ENCODE measurements around the gene MACIR. TPM values are rescaled to one million over a fixed set of nuclear protein-coding genes. Genes with fewer than 3 reads are reported as not detected.

MACIR gene
- total RNA-seq, 1 experiment from 2014 or later: 19.1 TPM

GRCh38 chr5:103228588-103228987, 30.0 kb upstream of the MACIR start:
- H3K4me3 ChIP-seq: no peak overlapping the region
- H3K27ac ChIP-seq: no peak overlapping the region
- no peaks in the 10 kb centered on the region for H3K4me1 ChIP-seq
- no peaks in the 10 kb centered on the region for H3K36me3 ChIP-seq
- H3K27me3 ChIP-seq: no peaks in the 10 kb centered on the region
- DNase-seq: no peak
- H3K9me3 ChIP-seq (replicated peaks): no peaks in the 10 kb centered on the region

- no peaks in the 10 kb centered on the region for H3K27me3 ChIP-seq
- H3K9me3 ChIP-seq (replicated peaks): no peaks in the 10 kb centered on the region
- 0 out of 2 replicates have a peak, but pooled peaks cover 4% of the 10 kb centered on the region for H3K4me1 ChIP-seq
- no peak overlapping the region for H3K27ac ChIP-seq
- H3K4me3 ChIP-seq: no peak overlapping the region
- DNase-seq: peak; percentile 37 to 63
- H3K36me3 ChIP-seq: no peaks in the 10 kb centered on the region
These were observed 26.1 kb upstream of the MACIR start for GRCh38 chr5:103232393-103232999.

- Histone ChIP-seq H3K4me1 (0 out of 2 replicates have a peak, but pooled peaks cover 4% of the 10 kb centered on the region), H3K9me3 (replicated peaks) (no peaks in the 10 kb centered on the region), H3K4me3 (no peak overlapping the region), H3K27me3 (no peaks in the 10 kb centered on the region), H3K36me3 (no peaks in the 10 kb centered on the region), H3K27ac (no peak overlapping the region)
- DNase-seq: peak in 1 of 2 experiments; percentile 42
These were observed 24.2 kb upstream of the MACIR start for GRCh38 chr5:103234239-103234975.

GRCh38 chr5:103235891-103236290, 22.7 kb upstream of the MACIR start:
- H3K27me3 ChIP-seq: no peaks in the 10 kb centered on the region
- H3K4me1 ChIP-seq: 0 out of 2 replicates have a peak, but pooled peaks cover 4% of the 10 kb centered on the region
- no peak for DNase-seq
- no peak overlapping the region for H3K4me3 ChIP-seq
- H3K36me3 ChIP-seq: no peaks in the 10 kb centered on the region
- H3K9me3 ChIP-seq (replicated peaks): no peaks in the 10 kb centered on the region
- no peak overlapping the region for H3K27ac ChIP-seq

- H3K27ac ChIP-seq: no peak overlapping the region
- H3K4me3 ChIP-seq: no peak overlapping the region
- no peaks in the 10 kb centered on the region for H3K27me3 ChIP-seq
- DNase-seq: no peak
- H3K36me3 ChIP-seq: no peaks in the 10 kb centered on the region
- no peaks in the 10 kb centered on the region for H3K9me3 ChIP-seq (replicated peaks)
- H3K4me1 ChIP-seq: 0 out of 2 replicates have a peak, but pooled peaks cover 4% of the 10 kb centered on the region
These were observed 20.8 kb upstream of the MACIR start for GRCh38 chr5:103237778-103238177.

- Histone ChIP-seq H3K27ac (no peak overlapping the region), H3K9me3 (replicated peaks) (no peaks in the 10 kb centered on the region), H3K4me3 (no peak overlapping the region), H3K4me1 (no peaks in the 10 kb centered on the region), H3K27me3 (no peaks in the 10 kb centered on the region), H3K36me3 (no peaks in the 10 kb centered on the region)
- no peak for DNase-seq
These were observed 14.9 kb upstream of the MACIR start for GRCh38 chr5:103243665-103244064.

- Histone ChIP-seq H3K27ac (no peak overlapping the region), H3K4me1 (no peaks in the 10 kb centered on the region), H3K36me3 (no peaks in the 10 kb centered on the region), H3K9me3 (replicated peaks) (no peaks in the 10 kb centered on the region; the same call in 1 of the 2 replicates), H3K4me3 (no peak overlapping the region), H3K27me3 (no peaks in the 10 kb centered on the region)
- no peak for DNase-seq
These were observed 14.2 kb upstream of the MACIR start for GRCh38 chr5:103244398-103244797.

GRCh38 chr5:103245761-103246160, 12.8 kb upstream of the MACIR start:
- DNase-seq: no peak
- Histone ChIP-seq H3K4me3 (no peak overlapping the region), H3K36me3 (no peaks in the 10 kb centered on the region), H3K27ac (no peak overlapping the region), H3K27me3 (no peaks in the 10 kb centered on the region), H3K4me1 (no peaks in the 10 kb centered on the region), H3K9me3 (replicated peaks) (no peaks in the 10 kb centered on the region; the same call in 1 of the 2 replicates)

- H3K27me3 ChIP-seq: no peaks in the 10 kb centered on the region
- no peak overlapping the region for H3K27ac ChIP-seq
- no peaks in the 10 kb centered on the region; the same call in 1 of the 2 replicates for H3K9me3 ChIP-seq (replicated peaks)
- no peak for DNase-seq
- no peaks in the 10 kb centered on the region for H3K4me1 ChIP-seq
- H3K36me3 ChIP-seq: no peaks in the 10 kb centered on the region
- no peak overlapping the region for H3K4me3 ChIP-seq
These were observed 11.4 kb upstream of the MACIR start for GRCh38 chr5:103247118-103247517.

- H3K9me3 ChIP-seq (replicated peaks): no peaks in the 10 kb centered on the region; the same call in 1 of the 2 replicates
- H3K4me3 ChIP-seq: no peak overlapping the region
- no peaks in the 10 kb centered on the region for H3K4me1 ChIP-seq
- no peaks in the 10 kb centered on the region for H3K36me3 ChIP-seq
- no peak overlapping the region for H3K27ac ChIP-seq
- H3K27me3 ChIP-seq: no peaks in the 10 kb centered on the region
- DNase-seq: no peak
These were observed 9.5 kb upstream of the MACIR start for GRCh38 chr5:103249068-103249467.

- Histone ChIP-seq H3K4me1 (no peaks in the 10 kb centered on the region; the same call in 1 of the 2 replicates), H3K4me3 (no peak overlapping the region), H3K9me3 (replicated peaks) (no peaks in the 10 kb centered on the region), H3K27ac (no peak overlapping the region), H3K27me3 (no peaks in the 10 kb centered on the region), H3K36me3 (no peaks in the 10 kb centered on the region)
- peak in 1 of 2 experiments; percentile 31 for DNase-seq
These were observed 3.6 kb upstream of the MACIR start for GRCh38 chr5:103254921-103255320.

GRCh38 chr5:103255691-103256090, 2.9 kb upstream of the MACIR start:
- DNase-seq: no peak
- H3K27me3 ChIP-seq: no peaks in the 10 kb centered on the region

GRCh38 chr5:103256178-103256577, 2.4 kb upstream of the MACIR start:
- no peaks in the 10 kb centered on the region for H3K9me3 ChIP-seq (replicated peaks)
- DNase-seq: no peak
- H3K36me3 ChIP-seq: no peaks in the 10 kb centered on the region
- H3K4me1 ChIP-seq: no peaks in the 10 kb centered on the region; the same call in 1 of the 2 replicates
- H3K27me3 ChIP-seq: no peaks in the 10 kb centered on the region
- H3K4me3 ChIP-seq: no peak overlapping the region
- no peak overlapping the region for H3K27ac ChIP-seq

More at GRCh38 chr5:103255691-103256090, 2.9 kb upstream of the MACIR start:
- Histone ChIP-seq H3K4me3 (no peak overlapping the region), H3K36me3 (no peaks in the 10 kb centered on the region), H3K27ac (no peak overlapping the region), H3K9me3 (replicated peaks) (no peaks in the 10 kb centered on the region), H3K4me1 (no peaks in the 10 kb centered on the region; the same call in 1 of the 2 replicates)

GRCh38 chr5:103258957-103259704, 568 bp downstream of the MACIR start:
- Histone ChIP-seq H3K27ac (peak overlapping the region; percentile 82), H3K4me3 (peak overlapping the region; percentile 80), H3K9me3 (replicated peaks) (no peaks in the 10 kb centered on the region), H3K36me3 (no peaks in the 10 kb centered on the region), H3K27me3 (no peaks in the 10 kb centered on the region), H3K4me1 (no peaks in the 10 kb centered on the region; the same call in 1 of the 2 replicates)
- DNase-seq: peak; percentile 63 to 69
